Measurements from ENCODE around the gene DPEP1.

DPEP1 gene

DNA sequence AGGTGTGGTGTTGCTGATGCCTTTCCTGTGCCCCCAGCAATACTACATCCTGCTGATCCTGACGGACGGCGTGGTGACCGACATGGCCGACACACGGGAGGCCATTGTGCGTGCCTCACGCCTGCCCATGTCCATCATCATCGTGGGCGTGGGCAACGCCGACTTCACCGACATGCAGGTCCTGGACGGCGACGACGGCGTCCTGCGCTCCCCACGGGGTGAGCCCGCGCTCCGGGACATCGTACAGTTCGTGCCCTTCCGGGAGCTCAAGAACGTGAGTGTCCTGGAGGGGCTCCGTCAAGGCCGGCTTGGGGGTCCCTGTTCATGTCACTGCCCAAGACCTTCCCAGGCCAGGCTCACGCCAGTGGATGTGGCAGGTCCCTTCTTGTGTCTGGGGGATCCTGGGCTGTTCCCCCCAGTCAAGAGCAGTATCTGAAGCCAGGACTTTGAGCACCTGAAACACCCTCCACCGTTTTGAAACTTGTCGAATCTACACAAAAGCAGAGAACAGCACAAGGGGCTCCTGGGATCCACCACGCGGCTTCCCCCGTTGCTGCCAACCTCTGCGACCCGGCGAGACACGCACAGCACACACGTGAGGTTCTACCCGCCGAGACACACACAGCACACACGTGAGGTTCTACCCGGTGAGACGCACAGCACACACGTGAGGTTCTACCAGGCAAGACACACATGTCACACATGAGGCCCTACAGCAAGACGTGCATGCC is 17.9 kb upstream of the DPEP1 start:
- no peak overlapping the region for H3K4me3 ChIP-seq (ENCODE audit: low read length)
- DNase-seq (ENCODE audit: low read depth): no peak
- TF ChIP-seq, protein P1, sequence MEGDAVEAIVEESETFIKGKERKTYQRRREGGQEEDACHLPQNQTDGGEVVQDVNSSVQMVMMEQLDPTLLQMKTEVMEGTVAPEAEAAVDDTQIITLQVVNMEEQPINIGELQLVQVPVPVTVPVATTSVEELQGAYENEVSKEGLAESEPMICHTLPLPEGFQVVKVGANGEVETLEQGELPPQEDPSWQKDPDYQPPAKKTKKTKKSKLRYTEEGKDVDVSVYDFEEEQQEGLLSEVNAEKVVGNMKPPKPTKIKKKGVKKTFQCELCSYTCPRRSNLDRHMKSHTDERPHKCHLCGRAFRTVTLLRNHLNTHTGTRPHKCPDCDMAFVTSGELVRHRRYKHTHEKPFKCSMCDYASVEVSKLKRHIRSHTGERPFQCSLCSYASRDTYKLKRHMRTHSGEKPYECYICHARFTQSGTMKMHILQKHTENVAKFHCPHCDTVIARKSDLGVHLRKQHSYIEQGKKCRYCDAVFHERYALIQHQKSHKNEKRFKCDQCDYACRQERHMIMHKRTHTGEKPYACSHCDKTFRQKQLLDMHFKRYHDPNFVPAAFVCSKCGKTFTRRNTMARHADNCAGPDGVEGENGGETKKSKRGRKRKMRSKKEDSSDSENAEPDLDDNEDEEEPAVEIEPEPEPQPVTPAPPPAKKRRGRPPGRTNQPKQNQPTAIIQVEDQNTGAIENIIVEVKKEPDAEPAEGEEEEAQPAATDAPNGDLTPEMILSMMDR (conservative IDR thresholded peaks at IDR 0.05; ENCODE audit: low read depth, low read length): no peak

GRCh38 chr16:89596061-89596689 is 17.3 kb upstream of the DPEP1 start:
- TF ChIP-seq, protein P1 (conservative IDR thresholded peaks at IDR 0.05; ENCODE audit: low read depth, low read length): no peak
- no peak overlapping the region for H3K4me3 ChIP-seq (ENCODE audit: low read length)
- no peak for DNase-seq (ENCODE audit: low read depth)

- TF ChIP-seq, protein P1 (conservative IDR thresholded peaks at IDR 0.05; ENCODE audit: low read depth, low read length): no peak
- H3K4me3 ChIP-seq (ENCODE audit: low read length): no peak overlapping the region
- no peak for DNase-seq (ENCODE audit: low read depth)
Measured at GRCh38 chr16:89596957-89597649, 16.3 kb upstream of the DPEP1 start.

DNA sequence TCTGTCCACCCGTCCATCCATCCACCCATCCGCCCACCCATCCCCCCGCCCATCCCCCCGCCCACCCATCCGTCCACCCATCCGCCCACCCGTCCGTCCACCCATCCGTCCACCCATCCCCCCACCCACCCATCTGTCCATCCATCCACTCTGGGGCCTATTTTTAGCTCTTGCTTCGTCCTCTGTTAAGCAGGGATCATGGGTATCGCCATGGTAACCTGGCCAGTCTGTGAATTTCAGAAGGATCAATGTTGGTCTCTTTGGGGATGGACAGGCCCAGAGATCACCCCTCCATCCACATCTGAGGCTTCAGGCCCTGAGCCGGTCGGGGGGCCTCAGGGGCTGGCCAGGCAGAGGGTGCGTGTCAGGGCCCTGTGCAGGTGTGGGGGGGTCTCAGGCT is 15.2 kb upstream of the DPEP1 start:
- H3K4me3 ChIP-seq (ENCODE audit: low read length): no peak overlapping the region
- peak; percentile 24 for DNase-seq (ENCODE audit: low read depth)
- TF ChIP-seq, protein P1 (conservative IDR thresholded peaks at IDR 0.05; ENCODE audit: low read depth, low read length): no peak

GRCh38 chr16:89599451-89599858 is 14.0 kb upstream of the DPEP1 start:
- TF ChIP-seq, protein P1 (conservative IDR thresholded peaks at IDR 0.05; ENCODE audit: low read depth, low read length): peak; percentile 51
- no peak overlapping the region for H3K4me3 ChIP-seq (ENCODE audit: low read length)
- DNase-seq (ENCODE audit: low read depth): no peak

GRCh38 chr16:89599902-89600301 is 13.5 kb upstream of the DPEP1 start:
- TF ChIP-seq, protein P1 (conservative IDR thresholded peaks at IDR 0.05; ENCODE audit: low read depth, low read length): no peak
- no peak for DNase-seq (ENCODE audit: low read depth)
- H3K4me3 ChIP-seq (ENCODE audit: low read length): no peak overlapping the region

Measured in retinal pigment epithelial cell (primary cell).